NOMO-1 treated with dmso at 0.1 percent for 144 hours (cell line): ENCODE results near the gene DNAAF8.

Source experiments
- DNase-seq: peaks from one replicate; lab custom pipeline; 2025; ENCODE audit not compliant: unreplicated experiment; lab: John Stamatoyannopoulos, UW

The DNAAF8 gene

DNA sequence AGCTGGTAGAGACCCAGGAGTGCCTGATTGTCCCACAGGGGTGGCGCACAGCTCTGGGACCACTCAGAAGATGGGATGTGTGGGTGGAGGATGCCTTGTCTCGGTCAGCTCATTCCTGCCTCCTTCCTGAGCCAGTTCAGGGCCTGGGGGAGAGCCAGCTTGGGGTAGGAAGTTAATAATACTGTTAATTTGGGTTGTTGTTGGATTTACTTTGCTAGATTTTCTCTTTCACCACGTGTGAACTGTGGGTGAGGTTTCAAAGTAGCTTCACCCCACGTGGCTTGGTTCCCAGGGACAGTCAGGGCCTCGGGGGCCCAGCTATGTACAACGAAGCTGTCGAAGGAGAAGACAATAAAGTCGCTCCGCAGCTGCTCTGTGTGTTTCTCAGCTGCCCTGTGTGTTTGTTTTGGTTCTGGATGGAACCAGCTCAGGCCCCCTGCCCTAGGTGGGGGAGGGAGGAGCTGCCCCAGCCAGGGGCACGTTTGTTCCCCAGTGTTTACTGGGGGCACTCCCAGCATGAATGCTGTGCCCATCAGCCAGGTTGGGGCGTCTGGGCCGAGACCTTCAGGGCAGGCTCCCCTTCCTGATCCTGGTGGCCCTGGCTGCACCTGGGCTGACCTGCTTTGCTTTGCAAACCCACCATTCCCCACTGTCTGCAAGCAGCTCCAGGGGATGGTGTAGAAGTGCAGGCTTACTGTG, 38.7 kb upstream of the DNAAF8 start:
- no peak for DNase-seq

DNA sequence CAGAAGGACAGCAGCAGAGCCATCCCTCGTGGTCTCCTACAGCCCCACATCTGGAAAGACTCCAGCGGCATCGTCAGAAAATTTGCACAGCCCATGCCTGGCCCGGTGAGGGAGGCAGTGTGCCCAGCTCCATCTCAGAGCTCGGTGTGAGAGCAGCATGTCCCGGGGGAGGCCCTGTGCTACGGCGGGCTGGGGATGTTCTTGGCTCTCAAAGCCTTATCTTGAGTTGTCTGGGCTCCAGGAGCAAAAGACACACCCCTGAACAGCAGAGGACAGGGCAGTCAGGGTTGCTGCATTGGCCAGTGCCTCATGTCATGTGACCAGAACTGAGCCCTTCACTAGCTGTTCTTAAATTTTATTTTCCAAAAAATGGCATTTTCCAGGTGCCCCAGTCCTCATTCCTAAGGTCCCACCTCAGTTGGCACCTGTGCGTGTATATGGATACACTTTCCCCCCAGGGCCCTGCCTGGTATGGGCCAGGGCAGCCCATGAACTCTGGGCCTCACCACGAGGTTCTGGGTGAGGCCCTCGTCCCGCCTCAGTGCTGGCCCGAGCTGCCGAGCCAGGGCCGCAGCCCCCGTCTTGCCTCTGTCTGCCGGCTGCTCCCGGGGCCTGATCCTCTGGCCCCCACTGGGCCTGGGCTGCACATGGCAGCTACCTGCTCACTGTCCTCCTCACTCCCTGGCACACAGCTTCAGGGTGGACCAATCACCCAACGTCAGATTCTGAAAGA, 38.0 kb upstream of the DNAAF8 start:
- no peak for DNase-seq

DNA sequence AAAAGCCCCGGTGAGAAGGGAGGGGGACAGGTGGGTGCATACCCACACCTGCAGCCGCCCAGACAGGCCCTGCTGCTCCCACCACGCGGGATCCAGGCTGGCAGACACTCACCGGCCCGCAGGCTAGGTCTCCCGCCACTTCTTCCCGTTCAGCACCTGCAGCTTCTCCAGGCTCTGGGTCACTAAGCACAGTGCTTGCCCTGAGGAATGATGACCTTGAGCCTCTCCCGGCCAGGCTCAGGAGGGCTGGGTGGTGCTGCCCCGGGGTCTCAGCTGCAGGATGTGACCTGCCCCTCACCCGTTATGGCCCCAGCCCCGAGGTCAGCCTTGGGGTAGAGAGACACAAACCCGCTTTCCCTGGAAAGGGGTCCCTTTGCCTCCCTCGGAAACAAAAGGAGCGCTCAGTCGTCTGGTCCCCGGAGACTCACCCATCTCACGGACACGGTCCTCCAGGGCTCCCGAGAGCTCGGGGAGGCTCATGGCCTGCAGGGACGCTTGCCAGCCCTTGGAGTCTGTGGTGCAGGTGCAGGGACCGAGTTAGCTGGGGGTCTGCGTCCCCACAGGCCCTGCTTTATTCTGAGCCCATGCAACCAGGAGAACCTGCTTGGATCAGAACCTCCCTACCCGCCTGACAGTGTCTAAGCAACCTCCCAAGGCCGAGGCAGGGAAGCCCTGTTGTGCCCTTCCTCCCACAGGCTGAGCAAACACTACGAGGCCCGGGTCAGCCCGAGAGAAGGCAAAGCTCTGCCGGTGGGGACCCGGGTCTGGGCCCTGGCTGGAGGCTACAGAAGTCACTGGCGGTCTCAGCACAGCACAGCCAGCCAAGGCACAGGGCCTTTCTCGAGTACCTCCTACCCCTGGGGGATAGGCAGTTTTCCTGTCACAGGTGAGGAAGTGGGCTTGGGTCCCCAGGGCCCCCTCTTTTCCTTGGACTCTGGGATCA, 37.2 kb upstream of the DNAAF8 start:
- no peak for DNase-seq

DNA sequence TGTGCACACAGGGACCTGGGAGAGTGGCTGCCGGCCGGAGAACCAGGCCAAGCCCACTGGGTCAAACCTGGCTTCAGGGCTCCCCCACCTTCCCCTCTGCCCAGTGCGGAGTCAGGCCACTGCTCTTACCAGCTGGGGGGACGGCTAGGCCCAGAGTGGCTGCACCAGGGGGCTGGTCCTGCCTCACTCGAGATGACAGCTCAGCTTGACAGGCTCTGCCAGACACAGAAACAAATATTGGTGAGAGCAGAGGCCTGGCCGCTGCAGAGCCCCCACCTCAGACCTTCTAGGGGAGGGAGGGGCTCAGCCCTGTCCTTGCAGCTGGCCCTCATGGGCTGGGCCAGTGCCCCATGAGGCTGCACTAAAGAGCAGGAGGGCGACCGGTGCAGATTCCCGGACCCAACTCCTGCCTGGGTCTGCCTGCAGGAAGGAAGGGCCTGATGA, 36.5 kb upstream of the DNAAF8 start:
- no peak for DNase-seq

DNA sequence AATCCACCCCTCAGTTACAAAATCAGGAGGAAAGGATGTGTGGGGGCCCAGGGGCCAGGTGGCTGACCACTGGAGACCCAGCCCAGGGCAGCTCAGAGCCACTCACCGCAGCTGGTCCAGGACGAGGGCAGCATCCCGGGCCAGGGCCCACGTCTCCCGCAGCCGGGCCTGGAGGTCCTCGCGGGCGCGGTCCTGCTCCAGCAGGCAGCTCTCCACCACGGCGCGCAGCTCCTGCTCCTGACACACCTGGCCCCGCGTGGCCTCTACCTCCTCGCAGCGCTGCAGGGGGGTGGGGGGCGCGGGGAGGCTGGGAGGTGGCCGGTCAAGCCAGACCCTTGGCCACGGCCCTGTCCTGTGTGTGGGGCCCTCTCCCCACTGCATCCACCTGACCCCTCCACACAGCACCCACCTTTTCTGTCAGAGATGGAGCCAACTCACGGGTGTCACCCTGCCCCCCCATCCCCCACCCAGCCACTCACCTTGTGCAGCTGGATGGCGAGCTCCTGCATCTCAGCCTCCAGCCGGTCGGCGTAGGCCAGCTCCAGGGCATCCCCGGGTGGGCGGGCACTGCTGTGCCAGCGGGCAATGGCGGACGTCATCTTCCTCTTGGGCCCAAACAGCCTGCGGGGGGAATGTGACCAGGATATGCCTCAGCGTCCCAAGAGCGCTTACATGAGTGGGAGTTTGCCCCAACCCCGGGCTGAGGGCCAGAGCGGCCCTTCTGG, 35.9 kb upstream of the DNAAF8 start:
- no peak for DNase-seq

DNA sequence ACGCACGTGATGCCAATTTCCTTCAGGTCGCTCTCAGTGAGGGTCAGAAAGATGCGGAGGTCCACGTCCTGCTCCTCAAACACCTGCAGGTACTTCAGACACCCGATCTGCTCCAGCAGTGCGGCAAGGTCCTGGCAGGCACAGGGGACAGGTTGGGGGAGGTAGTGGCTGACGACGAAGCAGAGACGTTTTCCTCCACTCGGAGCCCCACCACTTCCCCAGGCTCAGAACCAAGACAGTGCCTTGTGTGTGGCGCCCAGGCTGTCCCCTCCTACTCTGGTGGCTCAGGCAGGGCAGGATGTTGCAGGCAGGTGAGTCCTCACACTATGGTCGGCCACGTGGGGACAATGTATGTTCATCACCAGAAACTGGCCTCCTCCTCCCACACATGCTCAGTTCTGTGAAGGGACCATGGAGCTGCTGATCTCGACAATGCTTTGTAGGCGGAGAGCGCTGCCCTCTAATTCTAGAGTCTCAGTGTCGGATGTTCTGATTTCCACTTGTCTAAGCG, 35.2 kb upstream of the DNAAF8 start:
- no peak for DNase-seq

DNA sequence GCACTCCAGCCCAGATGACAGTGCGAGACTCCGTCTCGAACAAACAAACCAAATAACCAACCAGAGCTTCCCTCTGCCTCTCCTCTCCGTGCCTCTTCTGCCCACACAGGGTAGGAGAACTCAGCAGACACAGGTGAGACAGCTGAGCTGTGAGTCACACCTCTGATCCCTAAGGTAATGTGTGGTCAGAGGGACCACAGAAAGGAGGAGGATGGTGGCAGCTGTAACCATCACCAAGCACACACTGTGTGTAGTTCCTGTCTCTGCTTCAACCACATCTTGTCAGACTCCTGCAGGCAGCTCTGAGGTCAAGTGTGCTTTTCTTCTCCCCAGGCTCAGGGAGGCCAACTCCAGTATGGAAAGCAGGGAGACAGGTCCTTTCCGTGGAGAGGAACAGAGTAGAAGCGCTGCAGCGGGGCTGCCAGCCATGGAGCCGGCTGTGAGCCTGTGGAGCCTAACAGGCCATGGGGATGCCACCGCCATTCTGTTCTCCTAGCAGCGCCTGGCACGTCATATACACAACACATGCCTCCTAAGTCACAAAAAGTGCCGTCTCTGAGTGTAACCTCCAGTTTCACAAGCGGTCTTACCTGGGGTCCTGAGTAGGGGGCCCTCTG, 33.8 kb upstream of the DNAAF8 start:
- no peak for DNase-seq

DNA sequence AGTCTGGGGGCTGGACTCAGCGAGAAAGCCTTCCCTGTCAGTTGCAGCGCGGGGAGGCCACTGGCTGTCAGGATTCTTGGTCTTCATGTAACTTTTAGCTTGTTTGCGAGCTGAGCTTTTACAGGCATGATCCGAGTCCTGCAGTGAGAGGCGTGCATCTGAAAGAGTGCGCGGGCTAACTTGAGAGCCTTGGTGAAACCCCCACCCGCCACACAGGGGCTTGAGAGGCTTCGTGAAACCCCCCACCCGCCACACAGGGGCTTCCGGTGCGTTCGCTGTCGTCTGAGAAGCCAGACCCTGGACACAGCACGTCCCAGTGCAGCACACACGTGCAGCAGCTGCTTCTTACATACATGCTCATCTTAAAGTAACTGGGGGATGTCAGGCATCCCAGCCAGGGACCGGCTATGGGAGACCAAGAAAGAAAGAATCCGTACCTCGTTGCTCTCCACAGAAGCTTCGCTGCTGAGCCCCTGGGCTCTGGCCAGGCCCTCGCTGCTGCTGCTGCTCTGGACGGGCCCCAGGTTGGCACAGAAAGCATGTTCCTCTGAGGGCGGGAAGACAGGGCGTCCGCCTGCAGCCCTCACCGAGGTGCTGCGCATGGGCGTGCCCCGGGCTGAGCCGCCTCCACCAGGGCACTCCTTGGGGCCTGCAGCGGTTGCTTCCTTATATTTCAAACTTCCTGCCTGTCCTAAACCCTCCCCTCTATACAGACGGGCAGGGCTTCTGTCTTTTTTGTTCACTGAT, 33.2 kb upstream of the DNAAF8 start:
- DNase-seq: no peak

DNA sequence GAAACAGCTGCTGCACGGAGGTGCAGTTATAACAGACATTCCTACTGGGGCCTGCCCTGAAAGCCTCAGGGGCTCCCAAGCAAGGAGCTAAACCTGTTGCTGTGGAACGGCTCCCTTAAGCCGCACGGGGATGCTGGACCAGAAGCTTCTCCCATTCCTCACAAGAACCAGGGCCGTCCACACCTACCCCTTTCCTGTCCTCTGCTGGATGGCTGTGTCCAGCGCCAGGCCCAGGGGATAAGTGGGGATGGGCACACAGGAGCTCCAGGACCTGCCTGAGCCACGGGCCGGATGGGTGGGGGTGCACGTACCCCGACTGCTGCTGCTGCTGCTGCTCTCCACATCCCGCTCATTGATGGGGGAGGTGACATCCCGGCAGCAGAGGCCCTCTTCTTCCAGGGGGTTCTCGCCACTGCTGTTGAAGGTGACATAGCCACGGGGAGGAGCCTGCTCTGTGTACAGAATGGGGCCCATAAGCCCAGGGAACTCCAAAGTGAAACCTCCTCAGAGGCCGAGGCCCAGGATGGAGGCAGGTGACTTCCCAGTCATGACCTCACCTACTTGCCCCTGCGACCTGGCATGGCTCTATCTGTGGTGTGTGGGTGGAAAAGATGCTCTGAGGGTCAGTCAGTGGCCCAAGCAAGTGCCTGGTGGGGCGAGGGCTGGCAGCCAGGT, 32.4 kb upstream of the DNAAF8 start:
- DNase-seq: no peak

DNA sequence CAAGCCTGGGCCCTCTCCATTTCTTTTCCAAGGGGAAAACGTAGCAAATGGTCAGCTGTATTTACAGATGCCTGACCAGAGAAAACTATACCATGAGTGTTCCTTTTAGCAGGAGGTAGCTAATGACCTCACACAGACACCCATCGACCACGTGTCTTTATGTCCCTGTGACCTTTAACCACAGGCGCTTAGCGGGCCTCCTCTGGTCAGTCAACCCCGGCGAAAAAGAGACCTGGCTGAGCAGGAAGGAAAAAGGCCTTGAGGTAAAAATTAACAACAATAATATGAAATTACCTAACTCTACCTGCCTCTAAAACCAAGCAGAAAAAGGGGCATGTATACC, 31.9 kb upstream of the DNAAF8 start:
- no peak for DNase-seq

DNA sequence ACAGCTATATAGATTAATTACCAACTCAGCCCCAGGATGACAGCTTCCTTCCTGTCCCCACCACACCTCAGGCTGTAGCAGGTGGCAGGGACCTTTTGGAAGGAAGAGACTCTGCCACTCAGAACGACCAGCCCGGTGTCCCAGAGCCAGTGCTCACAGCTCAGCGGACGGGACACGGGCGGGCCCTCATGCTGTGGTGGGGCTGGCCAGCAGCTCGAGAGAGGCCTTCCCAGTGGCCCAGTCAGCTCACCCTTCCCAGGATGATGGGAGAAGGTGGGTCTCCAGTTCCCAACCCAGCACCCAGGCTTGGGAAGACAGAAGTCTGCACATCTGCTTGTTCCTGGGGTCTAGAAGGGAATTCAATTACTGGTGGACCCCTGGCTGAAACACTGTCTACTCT, 30.4 kb upstream of the DNAAF8 start:
- DNase-seq: no peak

DNA sequence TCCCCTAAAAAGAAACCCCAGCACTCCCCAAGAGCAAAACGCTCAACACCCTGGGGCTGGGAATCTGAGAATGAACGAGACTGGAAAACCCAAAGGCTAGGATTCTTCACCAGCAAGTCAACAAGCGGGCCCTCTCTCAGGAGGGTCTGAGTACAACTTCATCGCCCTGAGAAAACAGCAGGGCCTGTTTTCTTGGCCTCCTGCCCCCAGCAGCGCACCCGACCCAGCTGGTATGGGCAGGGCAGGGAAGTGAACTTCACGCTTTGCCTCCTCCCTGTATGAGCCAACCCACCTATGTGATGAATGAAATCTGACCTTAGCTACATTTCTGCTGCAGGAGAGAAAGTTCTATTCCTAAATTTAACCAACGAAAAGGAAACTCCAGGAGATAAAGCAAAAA, 29.8 kb upstream of the DNAAF8 start:
- no peak for DNase-seq

DNA sequence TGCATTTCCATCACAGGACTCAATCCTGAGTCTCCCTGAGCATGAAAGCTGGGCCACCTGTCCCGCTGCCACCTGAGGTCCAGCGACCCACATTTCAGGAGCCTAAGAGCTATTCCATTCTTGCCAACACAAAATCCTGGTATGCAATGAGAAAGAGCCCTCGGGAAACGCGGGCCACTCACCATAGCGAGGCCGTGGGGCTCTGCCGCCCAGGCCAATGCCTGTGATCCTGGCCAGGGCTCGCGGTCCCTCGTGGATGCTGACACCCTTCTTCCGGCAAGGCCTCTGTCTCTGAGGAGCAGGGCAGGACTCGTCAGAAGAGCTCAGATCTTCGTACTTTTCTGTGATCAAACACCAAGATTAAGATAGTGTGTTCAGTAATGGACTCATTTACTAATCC, 29.4 kb upstream of the DNAAF8 start:
- DNase-seq: no peak

DNA sequence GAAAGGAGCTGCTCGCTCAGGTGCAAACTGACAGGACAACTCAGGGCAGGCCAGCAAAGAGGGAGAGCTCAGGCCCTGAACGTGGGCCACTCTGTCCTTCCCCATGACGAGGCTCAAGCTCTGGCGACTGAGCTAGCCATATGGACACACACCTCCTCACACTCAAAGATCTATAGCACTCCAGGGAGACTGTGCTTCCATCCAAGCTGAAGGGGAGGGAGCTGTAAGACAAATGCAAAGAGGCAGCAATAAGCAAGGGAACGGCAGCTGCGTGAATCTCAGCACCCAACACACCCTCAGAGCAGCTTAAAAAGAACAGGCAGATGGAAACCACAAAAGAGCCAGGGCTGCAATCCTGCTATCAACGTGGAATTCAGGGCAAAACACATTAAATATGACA, 27.5 kb upstream of the DNAAF8 start:
- DNase-seq: no peak

DNA sequence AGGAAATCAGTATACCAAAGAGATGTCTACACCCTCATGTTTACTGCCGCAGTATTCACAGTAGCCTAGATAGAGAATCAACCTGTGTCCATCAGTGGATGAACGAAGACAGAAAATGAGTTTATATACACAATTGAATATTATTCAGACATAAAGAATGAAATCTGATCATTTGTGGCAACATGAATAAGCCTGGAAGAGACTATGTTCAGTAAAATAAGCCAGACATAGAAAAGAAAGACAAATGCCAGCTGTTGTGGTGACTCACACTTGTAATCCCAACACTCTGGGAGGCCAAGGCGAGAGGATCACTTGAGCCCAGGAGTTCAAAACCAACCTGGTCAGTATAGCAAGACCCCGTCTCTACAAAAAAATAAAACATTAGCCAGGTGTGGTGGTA, 24.9 kb upstream of the DNAAF8 start:
- DNase-seq: no peak

DNA sequence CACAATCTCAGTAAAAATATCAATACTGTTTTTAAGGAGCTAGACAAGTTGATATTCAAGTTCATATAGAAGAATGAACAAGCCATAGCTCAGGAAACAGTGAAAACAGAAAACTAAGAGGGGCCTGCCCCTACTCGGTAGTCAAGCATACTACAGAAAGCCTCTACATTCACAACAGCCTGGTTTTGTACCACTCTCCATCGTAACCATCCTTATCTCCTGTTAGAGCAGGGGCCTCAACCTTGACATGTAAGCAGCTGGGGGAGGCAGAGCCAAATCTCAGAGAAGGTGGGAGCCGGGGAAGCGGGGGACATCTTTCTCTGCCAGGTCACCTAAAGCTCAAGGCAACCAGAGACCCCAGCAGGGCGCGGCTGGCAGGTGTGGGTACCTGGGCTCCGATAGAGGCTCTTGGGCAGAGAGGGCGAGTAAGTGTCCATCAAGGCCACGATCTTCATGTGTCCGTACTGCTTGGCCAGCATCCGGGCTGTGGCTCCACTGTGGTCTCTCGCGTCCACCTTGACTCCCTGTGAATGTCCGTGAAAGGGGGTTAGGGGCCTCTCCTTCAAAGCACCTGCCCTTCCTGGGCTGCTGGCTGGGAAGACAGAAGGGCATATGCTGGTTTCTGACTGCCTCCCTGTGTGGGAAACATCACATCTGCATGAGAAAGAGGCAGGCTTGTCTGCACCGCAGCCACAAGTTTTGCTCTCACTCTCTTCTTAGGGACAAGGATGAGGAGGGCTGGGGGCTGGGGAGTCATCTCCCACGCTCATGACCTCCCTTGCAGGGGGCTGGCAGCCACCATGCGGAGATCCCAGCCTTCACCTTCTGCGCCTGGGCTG, 20.5 kb upstream of the DNAAF8 start:
- no peak for DNase-seq

DNA sequence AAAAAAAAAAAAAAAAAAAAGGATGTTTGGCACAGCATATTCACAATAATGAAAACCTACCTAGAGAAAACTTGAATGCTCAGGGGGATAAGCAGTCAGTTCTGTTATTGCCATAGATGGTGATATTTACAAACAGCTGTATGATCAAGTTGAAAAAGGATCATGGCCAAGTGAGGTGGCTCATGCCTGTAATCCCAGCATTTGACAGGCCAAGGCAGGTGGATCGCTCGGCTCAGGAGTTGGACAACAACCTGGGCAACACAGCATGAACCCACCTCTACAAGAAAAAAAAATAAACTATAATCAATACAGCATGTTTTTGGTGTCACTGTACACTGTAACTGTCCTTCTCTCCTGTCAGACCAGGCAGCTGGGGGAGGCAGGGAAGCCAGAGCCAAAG, 19.3 kb upstream of the DNAAF8 start:
- no peak for DNase-seq

DNA sequence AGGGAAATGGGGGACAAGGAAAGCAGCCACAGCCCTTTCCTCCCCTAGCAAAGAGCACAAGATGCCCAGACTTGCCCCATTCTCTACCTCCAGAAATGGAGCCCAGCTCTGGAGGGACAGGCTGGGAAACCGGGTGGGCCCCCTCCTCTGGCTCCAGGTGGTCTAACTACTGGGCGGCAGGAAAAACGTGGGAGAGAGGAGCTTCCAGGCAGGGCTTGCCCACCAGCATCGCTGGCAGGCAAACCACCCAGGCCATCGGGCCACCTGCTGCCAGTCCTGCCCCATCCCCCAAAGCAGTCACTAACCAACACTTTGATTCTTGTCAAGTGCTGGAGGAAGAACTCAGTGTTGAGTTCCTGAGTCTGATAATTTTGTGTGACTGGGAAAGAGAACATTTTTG, 15.9 kb upstream of the DNAAF8 start:
- no peak for DNase-seq
